HG02973 (cell line): ENCODE results near the gene MTSS2.
"Not testable (repeated sequence)": the region's sequence is repeated elsewhere in the genome, so short reads cannot be mapped to it uniquely, and the experiment has no call there.

ENCODE experiments used
- ATAC-seq: cut with Tn5 transposase; IDR thresholded peaks from one replicate; pipeline ENCODE4 v1.9.1; 2021; ENCODE audit warnings: moderate library complexity; ENCODE audit not compliant: unreplicated experiment

MTSS2 gene

DNA sequence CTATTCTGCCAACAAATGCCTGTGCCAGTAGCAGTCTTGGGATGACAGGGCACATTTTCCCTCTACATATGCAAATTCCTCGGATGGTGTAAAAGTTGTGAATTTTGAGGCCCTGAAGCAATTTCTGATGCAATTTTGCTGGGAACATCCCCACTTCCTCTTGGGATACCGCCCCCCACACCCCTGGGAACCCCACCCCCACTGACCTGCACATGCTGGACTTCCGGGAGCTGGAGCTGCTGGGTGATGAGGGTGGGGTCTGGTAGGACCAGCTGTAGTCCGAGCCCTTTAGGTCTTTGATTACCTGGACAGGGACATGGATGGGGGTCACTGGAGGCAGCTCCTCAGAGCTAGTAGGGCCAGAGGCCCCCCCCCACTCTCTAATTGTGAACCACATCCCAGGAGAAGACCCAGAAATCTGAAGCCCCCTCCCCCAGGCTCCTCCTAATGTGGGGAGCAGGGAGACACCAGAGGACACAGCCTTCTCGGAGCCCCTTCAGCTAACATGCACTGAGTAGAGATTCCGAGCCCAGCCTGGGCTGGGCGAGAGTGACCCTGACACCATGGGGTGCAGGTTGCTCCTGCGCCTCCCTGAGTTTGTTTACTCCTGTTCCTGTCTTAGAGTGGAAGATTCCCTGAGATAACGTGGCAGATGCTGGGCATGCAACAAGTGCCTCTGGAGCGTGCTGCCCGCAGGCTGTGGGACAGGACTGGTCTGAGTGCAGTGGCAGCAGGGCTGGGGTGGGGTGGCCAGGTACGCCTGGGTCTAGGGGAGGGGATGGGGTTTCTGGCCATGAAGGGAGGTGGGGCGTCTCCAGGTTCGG is 9.0 kb downstream of the MTSS2 start:
- no peak for ATAC-seq

DNA sequence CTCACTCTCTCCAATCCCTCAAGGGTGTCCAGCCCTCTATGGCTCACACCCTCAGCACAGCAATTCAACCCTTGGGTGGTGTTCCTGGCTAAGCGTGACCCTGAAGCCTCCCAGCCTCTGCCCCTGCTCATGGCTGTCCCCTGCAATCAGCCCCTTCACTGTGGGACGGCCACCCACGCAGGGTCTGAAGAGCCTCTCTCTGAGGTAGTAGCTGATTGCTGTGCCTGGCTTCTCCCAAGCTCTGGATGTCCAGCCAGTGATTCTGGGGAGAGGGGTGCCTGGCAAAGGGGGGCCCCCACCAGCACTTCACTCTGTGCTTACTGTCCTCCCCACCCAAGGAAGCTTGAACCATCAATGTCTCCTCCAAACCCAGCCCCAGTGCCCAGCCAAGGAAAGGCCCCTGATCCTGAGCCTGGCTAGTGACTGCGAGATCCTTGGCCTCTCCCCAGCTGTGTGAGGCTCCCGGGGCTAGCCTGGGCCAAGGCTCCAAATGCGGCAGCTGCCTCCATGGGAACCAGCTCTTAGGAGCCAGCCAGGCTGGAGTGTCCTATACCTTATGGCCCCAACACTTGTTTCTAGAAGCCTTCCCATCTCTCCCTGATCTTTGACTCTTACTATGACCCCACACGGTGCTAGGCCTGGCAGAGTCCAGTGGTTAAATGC is 9.9 kb downstream of the MTSS2 start:
- ATAC-seq: no peak

DNA sequence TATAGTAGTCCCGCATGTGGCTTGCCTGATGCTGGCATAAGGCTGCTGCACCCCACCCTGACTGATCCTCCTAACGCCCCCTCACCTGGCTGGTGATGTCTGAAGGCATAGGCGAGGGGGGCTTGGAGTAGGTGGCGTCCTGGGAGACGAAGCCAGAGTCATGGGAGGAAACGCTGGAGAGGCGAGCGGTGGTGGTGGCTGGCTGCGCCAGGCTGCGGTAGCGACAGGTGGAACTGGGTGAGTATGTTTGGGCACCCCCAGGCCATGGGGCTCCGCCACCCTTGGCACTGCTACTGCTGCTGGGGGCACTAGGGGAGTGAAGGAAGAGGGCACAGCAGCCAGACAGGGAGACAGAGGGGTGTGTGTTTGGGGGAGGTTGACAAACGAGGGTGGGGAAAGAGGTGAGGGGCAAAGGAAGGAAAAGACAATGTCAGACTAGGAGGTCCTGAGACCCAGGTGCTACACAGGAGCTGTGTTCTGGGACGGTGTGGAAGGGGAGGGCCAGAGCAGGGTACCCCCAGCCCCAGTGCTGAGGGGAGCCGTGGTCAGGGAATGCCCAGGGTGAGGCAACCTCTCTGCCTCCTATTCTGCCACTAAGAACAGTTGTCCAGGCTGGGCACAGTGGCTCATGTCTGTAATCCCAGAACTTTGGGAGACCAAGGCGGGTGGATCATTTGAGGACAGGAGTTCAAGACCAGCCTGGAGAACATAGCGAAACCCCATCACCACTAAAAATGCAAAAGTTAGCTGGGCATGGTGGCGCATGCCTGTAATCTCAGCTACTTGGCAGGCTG is 11.4 kb downstream of the MTSS2 start:
- ATAC-seq: no peak

DNA sequence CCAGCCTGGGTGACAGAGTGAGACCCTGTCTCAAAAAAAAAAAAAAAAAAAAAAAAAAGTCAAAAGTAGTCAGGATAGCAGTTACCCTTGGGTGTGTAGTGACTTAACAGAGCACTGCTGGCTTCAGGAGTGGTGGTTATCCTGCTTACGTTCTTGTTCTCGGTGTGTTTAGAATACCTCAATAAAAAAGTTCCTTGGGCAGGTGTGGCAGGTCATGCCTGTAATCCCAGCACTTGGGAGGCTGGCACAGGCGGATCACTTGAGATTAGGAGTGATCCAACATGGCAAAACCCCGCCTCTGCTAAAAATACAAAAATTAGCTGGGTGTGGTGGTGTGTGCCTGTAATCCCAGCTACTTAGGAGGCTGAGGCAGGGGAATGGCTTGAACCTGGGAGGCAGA is 14.9 kb downstream of the MTSS2 start:
- not testable (repeated sequence) for ATAC-seq

DNA sequence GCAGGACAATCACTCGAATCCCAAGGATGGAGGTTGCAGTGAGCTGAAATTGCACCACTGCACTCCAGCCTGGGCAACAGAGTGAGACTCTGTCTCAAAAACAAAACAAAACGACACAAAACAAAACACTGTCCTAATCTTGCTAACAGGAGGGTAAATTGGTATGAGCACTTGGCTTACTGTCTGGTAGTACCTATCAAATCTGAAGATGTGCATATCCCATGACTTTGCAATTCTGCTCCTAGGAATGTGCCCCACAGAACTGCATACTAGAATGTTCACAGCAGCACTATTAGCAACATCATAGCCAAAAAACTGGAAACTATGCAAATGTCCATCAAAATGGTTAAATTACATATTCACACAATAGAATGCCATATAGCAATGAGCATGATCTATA is 15.7 kb downstream of the MTSS2 start:
- no peak for ATAC-seq

DNA sequence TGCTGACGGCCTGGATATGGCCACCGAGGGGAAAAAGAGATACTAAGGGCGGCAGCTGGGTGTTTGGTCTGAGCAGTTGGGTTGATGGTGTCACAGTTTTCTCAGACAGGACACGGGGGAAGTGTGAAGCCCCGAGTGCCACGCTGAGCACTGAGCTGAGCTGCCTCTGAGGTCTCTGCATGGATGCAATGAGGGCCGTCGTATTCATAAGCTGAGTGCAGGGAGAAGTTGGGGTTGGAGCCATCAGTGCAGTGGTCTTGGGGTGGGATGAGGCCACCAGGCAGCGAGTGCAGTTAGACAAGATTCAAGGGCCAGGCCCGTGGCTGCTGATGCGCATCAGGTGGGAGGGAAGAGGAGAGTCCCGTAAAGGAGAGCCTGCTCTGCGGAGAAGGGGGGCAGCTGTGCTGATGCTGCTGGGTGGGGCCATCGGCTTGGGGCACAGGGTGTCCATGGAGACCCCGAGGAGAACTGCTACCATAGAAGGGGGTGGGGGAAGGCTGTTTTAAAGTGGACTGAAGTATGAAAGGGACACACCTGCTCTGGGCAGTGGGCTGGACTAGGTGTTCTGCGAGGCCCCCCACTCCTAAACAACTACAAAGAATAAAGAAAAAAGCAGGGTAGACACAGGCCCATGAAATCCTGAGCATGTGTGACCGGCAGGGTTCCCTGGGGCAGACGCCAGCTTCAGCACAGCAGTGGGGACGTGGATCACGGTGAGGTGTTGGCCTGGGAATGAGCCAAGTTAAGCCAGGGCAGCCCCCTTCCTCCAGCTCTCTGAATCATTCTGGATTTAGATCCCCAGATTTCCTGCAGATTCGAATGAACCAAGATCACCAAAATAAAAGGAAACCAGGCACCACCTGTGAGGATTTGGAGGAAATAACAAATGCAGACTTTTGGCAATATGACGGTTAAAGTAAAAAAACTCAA is 19.8 kb downstream of the MTSS2 start:
- no peak for ATAC-seq

DNA sequence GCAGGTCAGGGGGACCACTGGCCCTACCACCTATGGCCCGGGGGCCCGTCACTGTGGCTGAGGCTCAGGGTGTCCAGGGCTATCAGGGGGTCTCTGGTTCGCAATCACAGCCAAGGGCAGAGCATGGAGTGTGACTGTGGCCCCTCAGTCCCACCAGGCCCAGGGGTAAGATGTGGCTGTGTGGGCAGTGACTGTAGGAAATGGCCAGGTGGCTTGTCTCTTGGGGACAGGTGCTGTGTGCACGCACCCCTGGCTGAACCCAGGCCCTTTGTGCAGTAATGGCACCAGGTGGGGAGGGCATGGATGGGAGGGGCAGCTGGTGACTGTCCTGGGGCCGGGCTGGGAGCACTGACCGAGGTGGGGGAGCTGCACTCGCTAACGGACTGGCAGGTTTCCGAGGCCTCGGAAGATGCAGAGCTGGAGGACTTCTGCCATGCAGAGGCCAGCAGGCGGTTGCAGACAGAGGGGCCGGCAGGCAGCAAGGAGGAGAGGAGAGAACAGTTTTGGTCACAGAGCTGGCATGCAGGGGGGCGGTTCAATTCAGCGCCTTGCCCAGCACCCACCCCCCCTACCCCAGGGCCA is 20.6 kb downstream of the MTSS2 start:
- ATAC-seq: no peak

DNA sequence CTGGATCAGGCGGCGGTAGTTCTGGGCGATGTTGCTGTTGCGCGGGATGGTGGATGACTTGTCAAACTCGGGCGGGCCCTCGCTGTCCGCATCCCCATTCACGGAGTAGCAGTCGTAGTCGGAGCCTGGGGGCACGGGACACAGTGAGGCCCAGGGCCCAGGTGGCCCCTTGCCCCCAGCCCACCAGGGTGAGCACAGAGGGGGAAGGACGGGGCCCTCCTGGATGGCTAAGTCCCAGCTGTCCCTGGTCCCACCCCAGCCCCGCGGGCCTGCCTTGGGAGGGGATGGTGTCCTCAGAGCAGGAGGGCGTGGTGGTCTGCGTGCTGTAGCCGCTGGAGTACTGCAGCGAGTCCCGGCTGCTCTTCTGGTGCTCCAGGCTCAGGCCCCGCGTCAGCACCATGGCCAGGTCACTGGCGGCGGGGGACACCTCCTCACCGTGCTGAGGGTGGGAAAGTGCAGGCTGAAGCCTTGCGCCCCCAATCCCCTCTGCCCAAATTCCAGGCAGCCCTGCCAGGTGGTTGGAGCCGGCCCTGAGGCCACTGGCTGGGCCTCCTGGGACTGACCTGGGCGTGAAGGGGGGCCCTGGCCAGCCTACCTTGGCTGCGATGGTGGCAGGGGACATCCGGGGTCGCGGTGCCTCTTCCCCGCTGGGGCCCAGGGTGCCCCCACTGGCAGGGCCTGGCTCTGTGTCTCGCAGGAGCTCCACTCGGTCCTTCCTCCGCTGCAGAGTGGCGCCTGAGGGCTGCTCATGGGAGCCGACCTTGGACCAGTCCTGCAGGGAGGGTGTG is 21.3 kb downstream of the MTSS2 start:
- no peak for ATAC-seq

DNA sequence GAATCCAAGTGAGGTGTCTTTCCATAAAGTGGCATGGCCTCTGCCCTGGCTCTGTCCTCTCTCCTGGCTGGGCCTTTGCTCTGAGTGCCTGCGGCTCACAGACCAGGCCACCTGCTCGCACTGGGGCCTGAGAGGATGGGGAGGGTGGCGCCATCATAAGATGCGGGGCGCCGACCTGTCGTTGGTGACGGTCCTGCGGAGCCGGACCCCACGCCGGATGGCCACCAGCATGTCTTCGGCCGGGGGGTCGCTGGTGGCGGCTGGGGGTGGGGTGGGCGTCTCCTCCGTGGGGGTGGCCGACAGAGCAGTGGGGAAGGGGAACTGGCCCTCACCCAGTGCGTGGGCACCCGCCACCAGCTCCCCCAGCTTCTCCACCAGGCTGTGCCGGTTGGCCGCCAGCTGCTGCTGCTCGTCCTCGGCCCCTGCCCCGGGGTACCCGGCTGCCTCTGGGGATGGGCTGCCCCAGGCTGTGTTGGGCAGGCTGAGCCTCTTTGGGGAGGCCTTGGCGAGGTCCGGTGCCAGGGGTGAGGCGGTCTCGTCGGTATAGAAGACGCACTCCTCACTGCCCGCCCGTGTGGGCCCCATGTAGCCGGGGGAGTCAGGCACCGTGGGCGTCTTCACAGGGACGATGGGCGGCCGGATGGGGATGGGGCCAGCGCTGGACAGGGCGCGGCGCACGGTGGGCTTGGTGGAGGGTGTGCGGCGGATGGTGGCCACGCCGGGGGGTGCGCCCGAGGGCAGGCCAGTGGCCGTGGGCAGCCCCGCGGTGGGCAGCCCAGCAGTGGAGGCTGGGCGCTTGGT is 22.1 kb downstream of the MTSS2 start:
- ATAC-seq: no peak

DNA sequence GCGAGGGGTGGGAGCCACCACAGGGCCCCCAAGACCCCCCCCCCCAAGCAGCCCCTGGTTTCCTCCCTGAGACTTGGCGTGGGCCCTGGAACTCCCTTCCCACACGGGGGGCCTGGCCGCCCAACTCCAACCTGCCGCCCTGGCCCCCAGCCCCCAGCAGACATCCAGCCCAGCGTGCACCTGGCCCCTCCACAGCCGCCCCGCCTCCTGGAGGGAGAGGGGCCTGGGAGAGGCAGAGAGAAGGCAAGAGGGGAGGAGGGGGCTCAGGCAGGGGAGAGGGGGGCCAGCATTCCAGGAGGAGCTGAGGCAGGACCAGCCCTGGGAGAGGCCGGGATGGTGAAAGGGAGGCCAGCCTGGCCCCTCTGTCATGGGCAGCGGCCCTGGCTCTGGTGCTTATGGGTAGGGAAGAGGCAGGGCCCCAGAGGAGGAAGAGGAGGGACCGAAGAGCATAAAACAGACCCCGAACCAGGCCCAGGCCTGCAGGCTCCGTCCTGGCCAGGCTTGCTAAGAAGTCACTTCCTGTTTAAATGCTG is 22.8 kb downstream of the MTSS2 start:
- no peak for ATAC-seq

DNA sequence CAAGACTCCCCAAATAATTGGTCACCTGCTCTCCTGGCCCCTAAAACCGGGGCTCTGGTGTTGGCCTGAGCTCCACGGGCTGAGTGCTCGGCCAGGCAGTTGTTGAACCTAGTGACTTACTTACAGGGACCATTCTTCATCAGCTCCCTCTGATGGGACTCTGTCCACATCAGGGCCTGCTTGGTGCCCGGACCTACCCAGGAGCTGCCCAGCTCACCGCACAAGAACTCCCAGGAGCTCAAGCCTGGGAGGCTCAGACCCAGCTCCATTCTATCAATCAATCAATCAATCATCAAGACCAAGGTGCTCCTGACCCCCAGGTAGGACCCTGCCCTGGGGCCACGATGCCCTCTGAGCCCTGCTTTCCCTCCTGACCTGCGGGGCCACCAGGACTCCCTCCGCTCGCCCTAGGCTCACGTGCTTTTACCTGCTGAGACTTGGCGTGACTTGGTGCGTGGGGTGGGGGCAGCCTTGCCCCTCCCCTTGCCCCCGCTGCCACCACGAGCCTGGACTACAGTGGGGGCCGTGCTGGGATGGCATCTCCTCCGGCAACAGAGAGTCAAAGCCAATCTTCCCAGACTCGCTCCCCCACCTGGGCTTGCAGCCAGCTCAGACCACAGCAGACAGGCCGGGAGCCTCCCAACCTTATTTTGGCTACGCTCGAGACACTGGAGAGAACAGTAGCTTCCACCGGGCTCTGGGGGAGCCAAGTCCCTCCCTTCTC is 23.8 kb downstream of the MTSS2 start:
- no peak for ATAC-seq

DNA sequence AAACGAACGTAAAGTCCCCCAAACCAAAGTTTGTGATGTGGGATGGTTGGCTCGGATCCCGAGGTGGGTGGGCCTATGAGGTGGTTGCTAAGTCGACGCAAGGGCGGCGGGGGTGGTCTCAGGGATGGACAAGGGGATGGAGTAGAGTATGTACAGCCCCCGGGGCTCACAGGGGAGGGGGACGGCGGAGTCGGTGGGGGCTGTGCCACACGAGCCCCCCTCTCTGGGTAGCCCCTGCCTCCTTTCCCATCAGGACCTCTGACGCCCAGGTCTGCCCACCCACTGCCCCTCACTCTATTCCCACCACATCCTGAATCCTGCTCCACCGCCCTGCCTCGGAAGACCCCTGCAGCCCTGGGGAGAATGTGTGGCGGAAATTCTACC is 24.3 kb downstream of the MTSS2 start:
- ATAC-seq: no peak

DNA sequence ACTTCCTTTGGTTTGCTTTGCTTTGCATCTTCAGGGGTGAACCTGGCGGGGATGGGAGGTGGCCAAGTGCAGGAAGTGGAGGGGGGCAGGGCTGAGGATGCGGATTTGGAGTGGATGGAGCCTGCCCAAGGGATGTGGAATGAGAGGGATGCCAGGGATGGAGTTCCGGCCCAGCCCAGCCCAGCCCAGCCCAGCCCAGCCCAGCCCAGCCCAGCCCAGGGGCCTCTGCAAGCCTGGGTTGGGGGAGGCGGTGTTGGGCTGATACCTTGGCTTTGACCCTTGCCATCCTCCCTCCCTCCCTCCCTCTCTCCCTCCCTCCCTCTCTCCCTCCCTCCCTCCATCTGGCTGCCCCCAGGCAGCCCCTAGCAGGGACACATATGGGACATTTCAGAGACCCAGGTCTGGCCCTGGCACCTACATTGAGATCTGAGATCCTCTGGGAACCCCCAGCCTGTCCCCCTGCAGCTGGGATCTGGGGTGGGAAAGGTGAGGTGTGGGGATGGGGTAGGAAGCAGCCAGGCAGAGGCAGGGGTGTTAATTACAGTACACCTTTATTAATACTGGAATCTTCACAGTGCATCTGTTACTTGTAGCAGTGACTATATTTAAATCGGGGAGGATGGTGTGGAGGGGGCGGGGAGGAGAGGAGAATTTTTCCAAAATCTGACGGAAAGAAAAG is 25.0 kb downstream of the MTSS2 start:
- ATAC-seq: no peak

DNA sequence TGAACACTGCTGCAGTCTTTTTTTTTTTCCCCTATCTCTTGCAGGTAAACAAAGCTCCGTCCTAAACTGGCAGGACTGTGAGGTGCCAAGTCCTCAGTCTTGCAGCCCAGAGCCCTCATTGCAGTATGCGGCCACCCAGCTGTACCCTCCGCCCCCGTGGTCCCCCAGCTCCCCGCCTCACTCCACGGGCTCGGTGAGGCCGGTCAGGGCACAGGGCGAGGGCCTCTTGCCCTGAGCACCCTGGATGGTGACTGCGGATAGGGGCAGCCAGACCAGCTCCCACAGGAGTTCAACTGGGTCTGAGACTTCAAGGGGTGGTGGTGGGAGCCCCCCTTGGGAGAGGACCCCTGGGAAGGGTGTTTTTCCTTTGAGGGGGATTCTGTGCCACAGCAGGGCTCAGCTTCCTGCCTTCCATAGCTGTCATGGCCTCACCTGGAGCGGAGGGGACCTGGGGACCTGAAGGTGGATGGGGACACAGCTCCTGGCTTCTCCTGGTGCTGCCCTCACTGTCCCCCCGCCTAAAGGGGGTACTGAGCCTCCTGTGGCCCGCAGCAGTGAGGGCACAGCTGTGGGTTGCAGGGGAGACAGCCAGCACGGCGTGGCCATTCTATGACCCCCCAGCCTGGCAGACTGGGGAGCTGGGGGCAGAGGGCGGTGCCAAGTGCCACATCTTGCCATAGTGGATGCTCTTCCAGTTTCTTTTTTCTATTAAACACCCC is 25.7 kb downstream of the MTSS2 start:
- ATAC-seq: no peak

DNA sequence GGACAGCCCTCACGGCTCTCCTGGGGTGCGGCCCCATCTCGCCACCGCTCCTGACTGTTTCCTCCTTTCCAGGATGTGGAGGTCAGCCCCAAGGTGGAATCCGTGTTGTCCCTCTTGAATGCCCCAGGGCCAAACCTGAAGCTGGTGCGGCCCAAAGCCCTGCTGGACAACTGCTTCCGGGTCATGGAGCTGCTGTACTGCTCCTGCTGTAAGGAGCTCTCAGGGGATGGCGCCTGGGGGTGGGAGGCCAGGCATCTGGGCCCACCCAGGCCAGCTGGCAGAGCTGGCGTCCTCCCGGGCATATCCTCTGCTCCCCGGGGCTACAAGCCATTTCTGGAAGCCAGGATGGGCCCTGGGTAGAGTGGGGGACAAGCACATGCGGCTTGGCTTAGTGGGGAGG is 26.3 kb downstream of the MTSS2 start:
- ATAC-seq: no peak

DNA sequence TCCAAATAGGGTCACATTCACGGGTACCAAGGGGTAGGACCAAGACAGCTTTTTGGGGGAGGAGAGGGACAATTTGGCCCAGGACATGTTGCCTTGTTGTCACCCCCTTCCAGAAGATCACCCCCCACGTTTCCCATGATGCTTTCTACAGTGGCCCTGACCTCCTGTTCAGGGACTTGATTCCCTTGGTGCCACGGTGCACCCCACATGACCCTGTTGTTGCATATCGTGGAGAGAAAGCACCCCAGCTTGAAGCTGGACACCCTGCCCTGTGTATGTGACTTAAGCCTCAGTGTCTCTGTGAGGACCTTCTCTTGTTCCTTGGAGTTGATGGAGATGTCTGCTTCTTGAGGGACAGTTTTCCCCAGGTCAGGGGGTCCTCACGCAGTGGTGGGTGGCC is 26.9 kb downstream of the MTSS2 start:
- ATAC-seq: no peak

DNA sequence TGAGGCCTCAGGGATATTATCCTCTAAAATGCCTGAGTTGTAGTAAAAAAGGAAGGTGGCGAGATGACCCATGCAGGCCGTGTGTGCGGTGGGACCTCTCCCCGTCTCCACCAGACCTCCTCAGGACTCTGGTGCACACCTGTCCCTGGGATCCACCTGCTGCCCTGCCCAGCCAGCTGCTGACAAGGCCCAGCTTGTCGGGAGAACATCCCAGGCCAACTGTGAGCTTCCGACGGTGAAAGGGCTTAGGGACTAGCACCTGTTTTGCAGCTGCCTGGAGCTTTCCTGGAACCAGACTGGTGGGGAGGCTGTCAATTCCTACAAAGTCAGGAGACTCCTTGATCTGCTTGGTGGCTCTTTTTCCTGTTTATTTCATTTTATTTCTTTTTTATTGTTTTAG is 27.9 kb downstream of the MTSS2 start:
- no peak for ATAC-seq
